ENCODE measurements around the gene IFI30.

IFI30 gene

GRCh38 chr19:18173572-18174288 is at the start of gene IFI30:
IFI30 (plus strand) TSS chr19:18173813; CDS start chr19:18173842, 29 bp downstream.
- no peak for DNase-seq (ENCODE audit: extremely low read depth in 1 of 2, low read depth in 1 of 2)

- DNase-seq (ENCODE audit: extremely low read depth in 1 of 2, low read depth in 1 of 2) = no peak
Measured at GRCh38 chr19:18123819-18124218, 49.8 kb upstream of the IFI30 start.

GRCh38 chr19:18126097-18126496 is 47.5 kb upstream of the IFI30 start:
- no peak for DNase-seq (ENCODE audit: extremely low read depth in 1 of 2, low read depth in 1 of 2)

GRCh38 chr19:18128044-18128443 is 45.6 kb upstream of the IFI30 start:
- no peak for DNase-seq (ENCODE audit: extremely low read depth in 1 of 2, low read depth in 1 of 2)

GRCh38 chr19:18128805-18129204 is 44.8 kb upstream of the IFI30 start:
- no peak for DNase-seq (ENCODE audit: extremely low read depth in 1 of 2, low read depth in 1 of 2)

- no peak for DNase-seq (ENCODE audit: extremely low read depth in 1 of 2, low read depth in 1 of 2)
Measured at GRCh38 chr19:18130523-18131242, 42.9 kb upstream of the IFI30 start.

GRCh38 chr19:18131841-18132596 is 41.6 kb upstream of the IFI30 start:
- no peak for DNase-seq (ENCODE audit: extremely low read depth in 1 of 2, low read depth in 1 of 2)

- no peak for DNase-seq (ENCODE audit: extremely low read depth in 1 of 2, low read depth in 1 of 2)
Measured at GRCh38 chr19:18135712-18136584, 37.7 kb upstream of the IFI30 start.

- no peak for DNase-seq (ENCODE audit: extremely low read depth in 1 of 2, low read depth in 1 of 2)
Measured at GRCh38 chr19:18137242-18137641, 36.4 kb upstream of the IFI30 start.

GRCh38 chr19:18137657-18138339 is 35.8 kb upstream of the IFI30 start:
- DNase-seq (ENCODE audit: extremely low read depth in 1 of 2, low read depth in 1 of 2) = no peak

- no peak for DNase-seq (ENCODE audit: extremely low read depth in 1 of 2, low read depth in 1 of 2)
Measured at GRCh38 chr19:18140473-18140872, 33.1 kb upstream of the IFI30 start.

- DNase-seq (ENCODE audit: extremely low read depth in 1 of 2, low read depth in 1 of 2) = no peak
Measured at GRCh38 chr19:18141031-18141430, 32.6 kb upstream of the IFI30 start.

- no peak for DNase-seq (ENCODE audit: extremely low read depth in 1 of 2, low read depth in 1 of 2)
Measured at GRCh38 chr19:18143902-18144301, 29.7 kb upstream of the IFI30 start.

- DNase-seq (ENCODE audit: extremely low read depth in 1 of 2, low read depth in 1 of 2) = no peak
Measured at GRCh38 chr19:18144361-18144760, 29.3 kb upstream of the IFI30 start.

GRCh38 chr19:18144906-18145305 is 28.7 kb upstream of the IFI30 start:
- no peak for DNase-seq (ENCODE audit: extremely low read depth in 1 of 2, low read depth in 1 of 2)

GRCh38 chr19:18145391-18145999 is 28.1 kb upstream of the IFI30 start:
- DNase-seq (ENCODE audit: extremely low read depth in 1 of 2, low read depth in 1 of 2) = no peak

- no peak for DNase-seq (ENCODE audit: extremely low read depth in 1 of 2, low read depth in 1 of 2)
Measured at GRCh38 chr19:18147396-18147795, 26.2 kb upstream of the IFI30 start.

- DNase-seq (ENCODE audit: extremely low read depth in 1 of 2, low read depth in 1 of 2) = no peak
Measured at GRCh38 chr19:18149596-18149975, 24.0 kb upstream of the IFI30 start.

- DNase-seq (ENCODE audit: extremely low read depth in 1 of 2, low read depth in 1 of 2) = no peak
Measured at GRCh38 chr19:18150776-18151624, 22.6 kb upstream of the IFI30 start.

Measured in activated CD8-positive, alpha-beta memory T cell treated with anti-CD3 and anti-CD28 coated beads for 1 hour (primary cell).